NB4 (cell line): Measurements from ENCODE around the gene SMC1B.

Source experiments
- DNase-seq: peaks from one replicate; pipeline ENCODE4 v3.0.0; 2010; ENCODE audit warnings: low read depth
- H3K4me3 ChIP-seq: one replicate; pipeline ENCODE4 v1.5.1; 2011; ENCODE audit warnings: mild to moderate bottlenecking, low read depth, low read length, moderate library complexity
- MYC ChIP-seq: IDR thresholded peaks from 2 replicates; pipeline ENCODE4 v1.6.1; 2011; ENCODE audit warnings: low read depth, low read length
- POLR2A ChIP-seq: IDR thresholded peaks from 2 replicates; pipeline ENCODE4 v1.6.1; 2011; ENCODE audit warnings: mild to moderate bottlenecking; ENCODE audit not compliant: insufficient read length; ENCODE audit errors: extremely low read depth
- TF ChIP-seq, protein P1 (sequence below): IDR thresholded peaks from 2 replicates; pipeline ENCODE4 v1.6.1; 2011; ENCODE audit warnings: low read depth, low read length
- TF ChIP-seq, protein P2 (sequence below): IDR thresholded peaks from one replicate; pipeline ENCODE4 v1.5.1; 2012; ENCODE audit warnings: low read depth, low read length

Gene SMC1B

DNA sequence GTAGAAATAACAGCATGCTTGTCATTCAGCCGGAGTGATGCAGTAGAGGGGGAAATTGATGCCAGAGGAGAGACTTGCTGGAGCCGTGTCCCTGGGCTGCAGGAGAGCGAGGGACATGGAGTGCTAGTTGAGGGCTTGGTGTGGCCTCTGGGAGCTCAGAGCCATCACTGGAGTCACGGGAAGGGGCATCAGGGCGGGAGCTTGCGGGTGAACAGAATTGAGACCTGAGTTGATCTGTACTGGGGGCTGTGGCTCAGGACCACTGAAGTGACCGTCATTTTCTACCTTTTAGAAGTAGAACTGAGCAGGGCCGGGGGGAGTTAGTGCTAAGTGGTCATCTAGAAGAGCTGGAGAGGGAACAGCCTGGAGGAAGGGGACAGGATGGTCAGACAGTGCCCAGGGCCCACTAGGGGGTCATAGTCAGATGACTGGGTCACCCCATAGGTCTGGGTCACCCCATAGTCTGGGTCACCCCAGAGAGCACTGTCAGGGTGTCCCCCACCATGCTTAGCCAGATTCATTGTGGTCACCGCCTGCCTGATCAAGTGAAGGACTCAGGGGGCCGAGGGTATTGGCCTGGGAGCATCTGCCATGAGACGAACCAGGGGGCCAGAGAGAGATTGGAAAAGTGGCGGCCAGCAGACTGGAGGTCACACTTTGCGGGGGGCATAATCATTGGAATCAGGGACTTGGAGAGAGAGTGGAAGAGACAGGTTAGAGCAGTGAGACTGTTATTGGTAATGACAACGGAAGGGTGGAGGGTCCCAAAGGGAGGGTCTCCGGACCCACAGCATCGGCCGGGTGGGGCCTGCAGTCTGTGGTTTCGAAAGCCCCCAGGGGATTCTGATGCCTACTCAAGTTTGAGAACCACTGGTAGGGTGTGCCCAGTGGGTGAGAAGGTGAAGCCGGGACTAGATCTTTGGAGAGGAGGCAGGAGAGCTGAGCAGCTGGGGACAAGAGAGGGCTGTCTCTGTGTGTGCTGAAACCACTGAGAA is 15.3 kb upstream of the SMC1B start:
- TF ChIP-seq POLR2A (no peak), MYC (no peak)
- TF ChIP-seq, protein P1, sequence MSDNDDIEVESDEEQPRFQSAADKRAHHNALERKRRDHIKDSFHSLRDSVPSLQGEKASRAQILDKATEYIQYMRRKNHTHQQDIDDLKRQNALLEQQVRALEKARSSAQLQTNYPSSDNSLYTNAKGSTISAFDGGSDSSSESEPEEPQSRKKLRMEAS: no peak
- TF ChIP-seq, protein P2, sequence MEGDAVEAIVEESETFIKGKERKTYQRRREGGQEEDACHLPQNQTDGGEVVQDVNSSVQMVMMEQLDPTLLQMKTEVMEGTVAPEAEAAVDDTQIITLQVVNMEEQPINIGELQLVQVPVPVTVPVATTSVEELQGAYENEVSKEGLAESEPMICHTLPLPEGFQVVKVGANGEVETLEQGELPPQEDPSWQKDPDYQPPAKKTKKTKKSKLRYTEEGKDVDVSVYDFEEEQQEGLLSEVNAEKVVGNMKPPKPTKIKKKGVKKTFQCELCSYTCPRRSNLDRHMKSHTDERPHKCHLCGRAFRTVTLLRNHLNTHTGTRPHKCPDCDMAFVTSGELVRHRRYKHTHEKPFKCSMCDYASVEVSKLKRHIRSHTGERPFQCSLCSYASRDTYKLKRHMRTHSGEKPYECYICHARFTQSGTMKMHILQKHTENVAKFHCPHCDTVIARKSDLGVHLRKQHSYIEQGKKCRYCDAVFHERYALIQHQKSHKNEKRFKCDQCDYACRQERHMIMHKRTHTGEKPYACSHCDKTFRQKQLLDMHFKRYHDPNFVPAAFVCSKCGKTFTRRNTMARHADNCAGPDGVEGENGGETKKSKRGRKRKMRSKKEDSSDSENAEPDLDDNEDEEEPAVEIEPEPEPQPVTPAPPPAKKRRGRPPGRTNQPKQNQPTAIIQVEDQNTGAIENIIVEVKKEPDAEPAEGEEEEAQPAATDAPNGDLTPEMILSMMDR: no peak
- DNase-seq: no peak
- no peak overlapping the region for H3K4me3 ChIP-seq

DNA sequence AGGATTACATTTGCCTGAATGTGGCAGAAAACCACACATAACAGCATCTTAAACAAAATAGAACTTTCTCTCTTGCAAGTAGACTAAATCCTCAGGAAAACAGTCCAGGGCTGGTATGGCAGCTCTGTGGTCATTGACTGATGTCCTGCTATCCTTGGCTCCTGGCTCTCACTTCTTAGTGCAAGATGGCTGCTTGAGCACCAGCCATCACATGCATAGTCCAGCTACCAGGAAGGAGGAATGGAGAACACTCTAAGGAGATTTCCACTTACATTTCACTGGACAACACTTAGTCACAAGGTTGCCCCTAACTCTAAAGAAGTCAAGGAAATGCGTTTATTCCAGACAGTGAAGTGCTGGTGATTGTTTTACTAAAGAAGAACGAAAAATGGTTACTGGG is 13.7 kb upstream of the SMC1B start:
- no peak for TF ChIP-seq POLR2A
- TF ChIP-seq, protein P1: no peak
- no peak for TF ChIP-seq MYC
- TF ChIP-seq, protein P2: no peak
- DNase-seq: no peak

DNA sequence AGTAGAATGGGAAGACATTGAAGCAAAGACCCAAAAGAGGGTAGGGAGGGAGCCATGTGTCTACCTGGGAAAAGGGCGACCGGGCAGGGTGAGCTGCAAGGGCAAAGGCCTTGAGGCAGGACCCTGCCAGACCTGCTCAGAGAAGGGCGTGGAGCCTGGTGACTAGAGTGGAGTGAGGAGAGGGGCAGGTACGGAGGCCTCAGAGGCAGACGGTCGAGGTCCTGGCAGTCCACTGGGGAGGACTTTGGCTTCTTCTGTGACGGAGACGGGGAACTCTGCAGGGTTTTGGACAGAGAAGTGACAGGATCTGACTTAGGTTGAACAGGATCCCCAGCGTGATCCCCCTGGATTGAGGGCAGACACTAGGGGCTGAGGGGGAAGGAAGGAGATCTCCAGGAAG is 13.0 kb upstream of the SMC1B start:
- no peak overlapping the region for H3K4me3 ChIP-seq
- TF ChIP-seq MYC: no peak
- TF ChIP-seq, protein P1: no peak
- TF ChIP-seq, protein P2: no peak
- no peak for TF ChIP-seq POLR2A
- no peak for DNase-seq

More for the DNA sequence above, 13.7 kb upstream of the SMC1B start:
- no peak overlapping the region for H3K4me3 ChIP-seq

DNA sequence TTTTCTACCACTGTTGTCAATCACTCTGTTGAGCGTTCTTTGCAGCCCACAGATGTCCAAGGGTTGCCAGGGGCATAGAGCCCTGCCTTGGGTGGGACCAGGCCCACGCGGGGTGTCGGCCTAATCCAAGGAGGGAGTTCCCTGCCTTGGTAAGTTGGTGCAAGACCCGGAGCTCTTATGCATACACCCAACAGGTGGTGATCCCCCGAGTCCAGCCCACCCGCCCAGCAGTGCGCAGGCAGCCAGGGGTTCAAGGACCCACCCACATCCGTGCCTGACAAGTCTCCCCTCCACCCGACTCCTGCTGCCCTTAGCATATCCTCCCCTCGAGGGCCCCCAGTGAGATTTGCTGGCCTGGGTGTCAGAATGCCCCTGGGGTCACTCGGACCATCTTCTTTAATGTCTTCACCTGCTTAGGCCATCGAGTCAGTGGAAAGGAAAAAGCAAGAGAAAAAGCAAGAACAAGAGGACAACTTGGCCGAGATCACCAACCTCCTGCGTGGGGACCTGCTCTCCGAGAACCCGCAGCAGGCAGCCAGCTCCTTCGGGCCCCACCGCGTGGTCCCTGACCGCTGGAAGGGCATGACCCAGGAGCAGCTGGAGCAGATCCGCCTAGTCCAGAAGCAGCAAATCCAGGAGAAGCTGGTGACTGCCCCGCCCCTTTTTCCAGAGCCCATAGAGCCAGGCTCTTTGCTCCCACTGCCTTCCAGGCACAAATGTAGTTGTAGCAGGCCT is 12.3 kb upstream of the SMC1B start:
- TF ChIP-seq, protein P2: no peak
- TF ChIP-seq, protein P1: no peak
- TF ChIP-seq MYC: no peak
- no peak for TF ChIP-seq POLR2A
- H3K4me3 ChIP-seq: no peak overlapping the region
- DNase-seq: no peak

DNA sequence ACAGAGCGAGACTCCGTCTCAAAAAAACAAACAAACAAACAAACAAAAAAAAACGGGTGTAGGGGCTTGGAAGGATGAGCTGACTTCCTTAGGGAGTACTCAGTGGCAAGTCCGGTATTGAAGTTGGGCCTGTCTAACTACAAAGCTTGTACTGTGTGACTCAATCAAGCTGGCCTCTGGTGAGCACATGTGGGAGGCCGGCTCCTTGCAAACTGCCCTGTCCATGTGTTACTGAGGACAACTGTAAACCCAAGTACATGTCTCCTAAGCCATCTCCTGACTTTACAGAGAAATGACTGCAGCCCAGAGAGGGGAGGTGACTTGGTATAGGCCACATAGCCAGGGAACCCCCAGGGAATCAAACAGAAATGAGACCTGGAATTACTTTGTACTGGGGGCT is 11.7 kb upstream of the SMC1B start:
- no peak for TF ChIP-seq MYC
- TF ChIP-seq, protein P1: no peak
- TF ChIP-seq POLR2A: no peak
- TF ChIP-seq, protein P2: no peak
- no peak overlapping the region for H3K4me3 ChIP-seq
- peak; percentile 55 for DNase-seq
